Bone marrow (tissue), 2 donors: ENCODE results near the gene MSH5.
A peak's percentile ranks its signal among the peaks of the same experiment; 100 is the strongest.
"Not testable (repeated sequence)": the region's sequence is repeated elsewhere in the genome, so short reads cannot be mapped to it uniquely, and the experiment has no call there.

ENCODE experiments used
- DNase-seq, 2 donors: peaks; one replicate each; lab custom pipeline; 2025; lab: John Stamatoyannopoulos, UW

The MSH5 gene

GRCh38 chr6:31801031-31801927, 61.5 kb downstream of the MSH5 start:
- DNase-seq: not testable (repeated sequence)

GRCh38 chr6:31805939-31806469, 66.2 kb downstream of the MSH5 start:
- DNase-seq: no peak

- DNase-seq: peak; percentile 78 to 92
Measured at GRCh38 chr6:31806470-31807272, 66.9 kb downstream of the MSH5 start, which contains the start of gene LSM2. TSS of gene LSM2 (minus strand) at chr6:31806966. CDS start at chr6:31806757, 209 bp downstream.

- DNase-seq: not testable (repeated sequence)
Measured at GRCh38 chr6:31808599-31808998, 68.8 kb downstream of the MSH5 start.

- no peak for DNase-seq
Measured at GRCh38 chr6:31811645-31812044, 71.8 kb downstream of the MSH5 start.
